A549 (cell line): ENCODE results near the gene TEKT3. TPM values are rescaled to one million over a fixed set of nuclear protein-coding genes. Genes with fewer than 3 reads are reported as not detected.

ENCODE experiments used
- ATAC-seq, 2 experiments: fragments of 200-7000 bp in 1 of 2; fragments of >200 bp in 1 of 2; cut with Nextera tagmentation in 1 of 2; cut with Tn5 transposase in 1 of 2; 3 replicates each; pipeline versions ENCODE4 v1.8.0 to v1.9.1; 2018 to 2020; ENCODE audit warnings: mild to moderate bottlenecking in 1 of 2, moderate library complexity in 1 of 2
- CTCF ChIA-PET: fragments of 300-600 bp; sonication (Branson Sonifier 250); formaldehyde crosslinking; extraction: SDS; loops from one replicate; lab custom pipeline; 2021; ENCODE audit warnings: antibody characterized with exemption, inconsistent platforms; lab: Yijun Ruan, JAX
- POLR2A ChIA-PET: fragments of 350-600 bp; formaldehyde crosslinking; extraction: SDS; loops from one replicate; lab custom pipeline; 2021; ENCODE audit warnings: antibody characterized with exemption, inconsistent platforms; lab: Yijun Ruan, JAX
- DNase-seq, 2 experiments: peaks; one replicate each; pipeline versions ENCODE4 v3.0.0 to v3.0.0-alpha.2; 2011 to 2016; ENCODE audit warnings: low read depth in 1 of 2, low spot score in 1 of 2
- FAIRE-seq: peaks from 2 replicates; lab custom pipeline; 2011; peaks lifted over from hg19 to GRCh38; lab: Jason Lieb, UNC
- H3K27ac ChIP-seq, 2 experiments: fragments of >200 bp; sonication (Bioruptor Twin); formaldehyde crosslinking; 3 replicates each; pipeline ENCODE4 v1.5.1; 2016 to 2017
- H3K4me1 ChIP-seq: fragments of >200 bp; sonication (Bioruptor Twin); formaldehyde crosslinking; 3 replicates; pipeline ENCODE4 v1.6.1; 2016
- H3K4me2 ChIP-seq: fragments of >200 bp; sonication (Bioruptor Twin); formaldehyde crosslinking; 3 replicates; pipeline ENCODE4 v1.6.1; 2016
- H3K4me3 ChIP-seq: fragments of >200 bp; sonication (Bioruptor Twin); formaldehyde crosslinking; 3 replicates; pipeline ENCODE4 v1.5.1; 2016
- H3K9me3 ChIP-seq: fragments of >200 bp; sonication (Bioruptor Twin); formaldehyde crosslinking; 3 replicates; pipeline ENCODE4 v1.6.1; 2016
- BHLHE40 ChIP-seq: IDR thresholded peaks from 2 replicates; pipeline ENCODE4 v1.6.1; 2012; ENCODE audit warnings: low read depth, low read length, inconsistent platforms
- CHD4 ChIP-seq: fragments of 200-600 bp; sonication (generic); IDR thresholded peaks from 2 replicates; pipeline ENCODE4 v1.6.1; 2016; ENCODE audit warnings: antibody characterized with exemption, mild to moderate bottlenecking, borderline replicate concordance
- EHMT2 ChIP-seq: fragments of 200-600 bp; sonication (generic); IDR thresholded peaks from 2 replicates; pipeline ENCODE4 v1.6.1; 2016; ENCODE audit warnings: antibody characterized with exemption, low read depth, mild to moderate bottlenecking, moderate library complexity
- ELK1 ChIP-seq: fragments of 150-350 bp; IDR thresholded peaks from 2 replicates; pipeline ENCODE4 v1.6.1; 2014; ENCODE audit warnings: low read depth, mild to moderate bottlenecking, low read length
- ESRRA ChIP-seq: fragments of 150-350 bp; IDR thresholded peaks from 2 replicates; pipeline ENCODE4 v1.6.1; 2014; ENCODE audit warnings: mild to moderate bottlenecking, low read length, borderline replicate concordance
- FOXS1 ChIP-seq: fragments of 250-450 bp; sonication (Bioruptor Pico); IDR thresholded peaks from 2 replicates; pipeline ENCODE4 v1.5.0; 2020; ENCODE audit warnings: mild to moderate bottlenecking, moderate library complexity
- HEYL ChIP-seq: fragments of 250-450 bp; sonication (Bioruptor Pico); IDR thresholded peaks from 2 replicates; pipeline ENCODE4 v1.8.0; 2021; ENCODE audit warnings: mild to moderate bottlenecking, moderate library complexity
- HOXA7 ChIP-seq: fragments of 250-450 bp; sonication (Bioruptor Pico); IDR thresholded peaks from 2 replicates; pipeline ENCODE4 v1.5.0; 2020; ENCODE audit warnings: mild to moderate bottlenecking, moderate library complexity
- HOXB5 ChIP-seq: fragments of 250-450 bp; sonication (Bioruptor Pico); IDR thresholded peaks from 2 replicates; pipeline ENCODE4 v1.5.0; 2020; ENCODE audit warnings: mild to moderate bottlenecking, moderate library complexity
- KDM1A ChIP-seq: fragments of 200-600 bp; sonication (generic); IDR thresholded peaks from 2 replicates; pipeline ENCODE4 v1.6.1; 2016; ENCODE audit warnings: low read depth, mild to moderate bottlenecking
- MAX ChIP-seq: IDR thresholded peaks from 2 replicates; pipeline ENCODE4 v1.6.1; 2012
- MYC ChIP-seq: IDR thresholded peaks from 2 replicates; pipeline ENCODE4 v1.6.1; 2012; ENCODE audit warnings: mild to moderate bottlenecking, inconsistent platforms, low read length, improper control_type of control experiment, borderline replicate concordance
- NFE2L2 ChIP-seq: fragments of 150-350 bp; conservative IDR thresholded peaks from 2 replicates; pipeline ENCODE4 v1.6.1; 2014; ENCODE audit warnings: low read length
- NPAS2 ChIP-seq: fragments of 250-450 bp; sonication (Bioruptor Pico); IDR thresholded peaks from 2 replicates; pipeline ENCODE4 v1.8.0; 2022; ENCODE audit warnings: mild to moderate bottlenecking, moderate library complexity, borderline replicate concordance
- NR3C1 ChIP-seq: fragments of >200 bp; sonication (Bioruptor Twin); formaldehyde crosslinking; IDR thresholded peaks from 3 replicates; pipeline ENCODE4 v1.6.1; 2017
- PBX3 ChIP-seq: IDR thresholded peaks from 2 replicates; pipeline ENCODE4 v1.6.1; 2012
- POLR2AphosphoS2 ChIP-seq: conservative IDR thresholded peaks from 2 replicates; pipeline ENCODE4 v1.6.1; 2012; ENCODE audit warnings: low read length, improper control_type of control experiment, inconsistent platforms
- RAD21 ChIP-seq, 2 experiments: fragments of >200 bp in 1 of 2; sonication (Bioruptor Twin) in 1 of 2; formaldehyde crosslinking in 1 of 2; IDR thresholded peaks in 1 of 2; conservative IDR thresholded peaks in 1 of 2; 2 replicates in 1 of 2; 3 replicates in 1 of 2; pipeline ENCODE4 v1.6.1; 2012 to 2018; ENCODE audit warnings: inconsistent platforms in 1 of 2
- RARB ChIP-seq: fragments of 250-450 bp; sonication (Bioruptor Pico); IDR thresholded peaks from 2 replicates; pipeline ENCODE4 v1.8.0; 2021; ENCODE audit warnings: mild to moderate bottlenecking, moderate library complexity
- RCOR1 ChIP-seq: fragments of 150-350 bp; IDR thresholded peaks from 2 replicates; pipeline ENCODE4 v1.6.1; 2014; ENCODE audit warnings: antibody characterized with exemption, low read length, low read depth
- SMC3 ChIP-seq: fragments of >200 bp; sonication (Bioruptor Twin); formaldehyde crosslinking; IDR thresholded peaks from 3 replicates; pipeline ENCODE4 v1.6.1; 2018; ENCODE audit warnings: inconsistent platforms
- SREBF2 ChIP-seq: fragments of 450-650 bp; IDR thresholded peaks from 2 replicates; pipeline ENCODE4 v1.6.1; 2014; ENCODE audit warnings: mild to moderate bottlenecking, moderate library complexity
- TFCP2L1 ChIP-seq: fragments of 250-450 bp; sonication (Bioruptor Pico); IDR thresholded peaks from 2 replicates; pipeline ENCODE4 v1.5.0; 2021; ENCODE audit warnings: mild to moderate bottlenecking
- WGBS: methylation state at CpG from one replicate; pipeline ENCODE4 v1.1.6; 2017; ENCODE audit errors: missing lambda C conversion rate; 5-methylcytosine and 5-hydroxymethylcytosine counted together
- polyA plus RNA-seq, 4 experiments: library from polyadenylated mRNA; depleted of rRNA in 3 of 4; stranded (reverse); fragments of >200 nt; fragmentation: RNase III in 1 of 4; extraction: RNeasy Plus Mini Kit Qiagen cat#74134 plus additional on column Dnase treatment in 1 of 4; gene quantifications; 2 replicates in 3 of 4; 3 replicates in 1 of 4; pipeline ENCODE4 v1.2.3, GENCODE V29; 2011 to 2017
- TF ChIP-seq, protein P1 (sequence below): fragments of 250-450 bp; sonication (Bioruptor Pico); IDR thresholded peaks from 2 replicates; pipeline ENCODE4 v1.5.0; 2021; ENCODE audit warnings: mild to moderate bottlenecking, moderate library complexity, borderline replicate concordance

The TEKT3 gene
- polyA plus RNA-seq, 2 of the 4 experiments (the other 2 are of a cell fraction) = 0.17 to 0.21 TPM

DNA sequence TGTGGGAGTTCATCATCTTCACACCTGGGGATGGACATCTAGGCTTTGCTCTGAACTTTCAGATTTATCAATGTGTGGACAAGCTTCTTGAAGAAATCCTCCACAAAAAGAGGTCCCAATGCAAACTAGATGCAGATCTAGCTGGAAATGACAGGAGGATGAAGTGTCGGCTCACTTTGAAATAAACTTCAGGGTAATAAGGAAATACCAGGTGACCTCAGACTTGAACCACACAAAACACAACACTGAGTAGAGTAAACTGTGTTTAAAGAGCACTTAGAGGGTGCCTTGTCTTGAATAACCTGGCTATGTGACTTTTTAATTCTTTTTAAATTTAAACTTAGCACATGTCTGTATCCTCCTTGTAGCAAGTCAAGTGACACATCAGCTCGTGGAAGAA is 27.2 kb upstream of the TEKT3 start:
- POLR2A ChIA-PET = no interaction called here
- CTCF ChIA-PET = interaction anchor here (0.7 to 1.1 kb wide), 6 partner anchors 9 to 112 kb away, joined by 3 to 4 read pairs (median 3); no protein-coding TSS in a partner anchor
- Histone ChIP-seq H3K27ac (no peak overlapping the region), H3K9me3 (no peaks in the 10 kb centered on the region), H3K4me2 (no peak overlapping the region), H3K4me1 (0 out of 3 replicates have a peak, but pooled peaks cover 4% of the 10 kb centered on the region), H3K4me3 (no peak overlapping the region)
- WGBS = 69% methylated on average over 2 of the region's 2 CpGs
- DNase-seq (no peak), FAIRE-seq (no peak), ATAC-seq (no peak)
- no peak for TF ChIP-seq ELK1
- TF ChIP-seq FOXS1 = no peak
- TF ChIP-seq RCOR1 = no peak
- TF ChIP-seq HEYL (CRISPR knock-in tag) = no peak
- TF ChIP-seq NR3C1 = no peak
- TF ChIP-seq, protein P1, sequence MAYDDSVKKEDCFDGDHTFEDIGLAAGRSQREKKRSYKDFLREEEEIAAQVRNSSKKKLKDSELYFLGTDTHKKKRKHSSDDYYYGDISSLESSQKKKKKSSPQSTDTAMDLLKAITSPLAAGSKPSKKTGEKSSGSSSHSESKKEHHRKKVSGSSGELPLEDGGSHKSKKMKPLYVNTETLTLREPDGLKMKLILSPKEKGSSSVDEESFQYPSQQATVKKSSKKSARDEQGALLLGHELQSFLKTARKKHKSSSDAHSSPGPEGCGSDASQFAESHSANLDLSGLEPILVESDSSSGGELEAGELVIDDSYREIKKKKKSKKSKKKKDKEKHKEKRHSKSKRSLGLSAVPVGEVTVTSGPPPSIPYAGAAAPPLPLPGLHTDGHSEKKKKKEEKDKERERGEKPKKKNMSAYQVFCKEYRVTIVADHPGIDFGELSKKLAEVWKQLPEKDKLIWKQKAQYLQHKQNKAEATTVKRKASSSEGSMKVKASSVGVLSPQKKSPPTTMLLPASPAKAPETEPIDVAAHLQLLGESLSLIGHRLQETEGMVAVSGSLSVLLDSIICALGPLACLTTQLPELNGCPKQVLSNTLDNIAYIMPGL (CRISPR knock-in tag) = no peak
- no peak for TF ChIP-seq ESRRA
- no peak for TF ChIP-seq SREBF2

DNA sequence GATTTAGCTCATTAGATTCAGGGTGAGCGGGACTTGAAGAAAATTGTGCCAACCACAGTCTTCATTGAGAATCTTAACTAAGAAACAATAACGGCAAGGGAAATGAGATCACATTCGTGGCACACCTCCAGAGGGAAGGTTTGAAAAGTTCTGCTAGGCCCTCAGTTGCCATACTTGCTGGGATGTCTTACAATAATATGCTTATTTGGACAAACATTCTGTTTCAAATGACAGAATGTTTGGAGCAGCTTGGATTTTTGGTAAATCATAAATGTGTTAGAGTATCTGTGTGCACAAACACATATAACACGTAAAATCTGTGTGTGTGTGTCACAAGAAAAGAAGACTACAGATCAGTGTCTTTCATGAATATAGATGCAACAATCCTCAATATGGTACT is 24.6 kb upstream of the TEKT3 start:
- ATAC-seq (no peak), DNase-seq (no peak), FAIRE-seq (peak; percentile 84)
- no peak for TF ChIP-seq NPAS2
- TF ChIP-seq CHD4 = no peak
- TF ChIP-seq KDM1A = no peak
- TF ChIP-seq BHLHE40 = no peak
- no peak for TF ChIP-seq NR3C1
- TF ChIP-seq, protein P1 (CRISPR knock-in tag) = no peak
- no peak for TF ChIP-seq RCOR1
- TF ChIP-seq HOXA7 (CRISPR knock-in tag) = no peak
- no peak for TF ChIP-seq POLR2AphosphoS2
- no peak for TF ChIP-seq NFE2L2
- TF ChIP-seq TFCP2L1 (CRISPR knock-in tag) = no peak
- no peak for TF ChIP-seq EHMT2
- 0 out of 3 replicates have a peak, but pooled peaks cover 4% of the 10 kb centered on the region for H3K4me1 ChIP-seq
- no peaks in the 10 kb centered on the region for H3K9me3 ChIP-seq
- H3K4me2 ChIP-seq = no peak overlapping the region
- no peak overlapping the region for H3K27ac ChIP-seq
- CTCF ChIA-PET = interaction anchor here (0.8 to 1.4 kb wide), 4 partner anchors 12 to 105 kb away, joined by 3 to 5 read pairs (median 4); no protein-coding TSS in a partner anchor
- H3K4me3 ChIP-seq = no peak overlapping the region
- POLR2A ChIA-PET = no interaction called here
- WGBS = 66% methylated on average over 4 of the region's 4 CpGs

- WGBS = 66% methylated on average over 3 of the region's 3 CpGs
- H3K4me1 ChIP-seq = 0 out of 3 replicates have a peak, but pooled peaks cover 4% of the 10 kb centered on the region
- DNase-seq (no peak), ATAC-seq (no peak), FAIRE-seq (no peak)
- CTCF ChIA-PET = interaction anchor here (1.2 to 1.4 kb wide), 2 partner anchors 13 to 64 kb away, joined by 3 to 5 read pairs; no protein-coding TSS in a partner anchor
- peak overlapping the region in 1 of 2 experiments; percentile 17; a peak in 1 of 6 replicates for H3K27ac ChIP-seq
- no peak overlapping the region for H3K4me2 ChIP-seq
- H3K4me3 ChIP-seq = no peak overlapping the region
- H3K9me3 ChIP-seq = no peaks in the 10 kb centered on the region
- POLR2A ChIA-PET = no interaction called here
- TF ChIP-seq HOXB5 (CRISPR knock-in tag) = no peak
- TF ChIP-seq RARB (CRISPR knock-in tag) = no peak
- TF ChIP-seq, protein P1 (CRISPR knock-in tag) = no peak
- no peak for TF ChIP-seq MYC
- no peak for TF ChIP-seq POLR2AphosphoS2
- TF ChIP-seq RAD21 (conservative IDR thresholded peaks at IDR 0.05 in 1 of 2, IDR thresholded peaks at IDR 0.05 in 1 of 2) = no peak
- TF ChIP-seq MAX = no peak
- TF ChIP-seq KDM1A = no peak
- no peak for TF ChIP-seq NFE2L2
- no peak for TF ChIP-seq FOXS1
- no peak for TF ChIP-seq SMC3
- TF ChIP-seq PBX3 = no peak
These were observed 23.2 kb upstream of the TEKT3 start for GRCh38 chr17:15364615-15365014.
